Neural progenitor cell (in vitro differentiated cells): ENCODE results near the gene NUDT16L1. TPM values are rescaled to one million over a fixed set of nuclear protein-coding genes. Genes with fewer than 3 reads are reported as not detected.

Experiments used
- DNase-seq: peaks from one replicate; pipeline ENCODE4 v3.0.0-alpha.2; 2016; ENCODE audit warnings: low spot score
- H2AFZ ChIP-seq: fragments of 200-600 bp; sonication (generic); replicated peaks from 2 replicates; pipeline ENCODE4 v1.6.1; 2016; ENCODE audit warnings: antibody characterized with exemption
- H3F3A ChIP-seq: fragments of 200-600 bp; sonication (generic); 2 replicates; pipeline ENCODE4 v1.6.1; 2016; ENCODE audit warnings: antibody characterized with exemption, low read depth
- H3K27ac ChIP-seq: fragments of 200-600 bp; sonication (generic); 2 replicates; pipeline ENCODE4 v1.5.1; 2016; ENCODE audit warnings: mild to moderate bottlenecking
- H3K27me3 ChIP-seq: fragments of 200-600 bp; sonication (generic); 2 replicates; pipeline ENCODE4 v1.6.1; 2016; ENCODE audit warnings: mild to moderate bottlenecking, moderate library complexity
- H3K36me3 ChIP-seq: fragments of 200-600 bp; sonication (generic); 2 replicates; pipeline ENCODE4 v1.5.1; 2016
- H3K4me1 ChIP-seq: fragments of 200-600 bp; sonication (generic); 2 replicates; pipeline ENCODE4 v1.6.1; 2016; ENCODE audit warnings: mixed run types
- H3K4me2 ChIP-seq: fragments of 200-600 bp; sonication (generic); 2 replicates; pipeline ENCODE4 v1.6.1; 2016
- H3K4me3 ChIP-seq: fragments of 200-600 bp; sonication (generic); 2 replicates; pipeline ENCODE4 v1.5.1; 2016
- H3K79me2 ChIP-seq: fragments of 200-600 bp; sonication (generic); 2 replicates; pipeline ENCODE4 v1.6.1; 2016; ENCODE audit warnings: low read depth
- H3K9ac ChIP-seq: fragments of 200-600 bp; sonication (generic); 2 replicates; pipeline ENCODE4 v1.6.1; 2016
- H3K9me3 ChIP-seq: fragments of 200-600 bp; sonication (generic); 2 replicates; pipeline ENCODE4 v1.5.1; 2016; ENCODE audit warnings: low read depth
- H4K20me1 ChIP-seq: fragments of 200-600 bp; sonication (generic); 2 replicates; pipeline ENCODE4 v1.6.1; 2016; ENCODE audit warnings: low read depth
- H3K27ac Mint-ChIP-seq: 3 replicates; pipeline ENCODE4 v1.8.0; 2021; ENCODE audit warnings: mixed read lengths
- H3K27me3 Mint-ChIP-seq: 2 replicates; pipeline ENCODE4 v1.8.0; 2022; ENCODE audit warnings: low read depth, mild to moderate bottlenecking, inconsistent platforms, moderate library complexity, mixed read lengths; ENCODE audit not compliant: insufficient read depth
- H3K36me3 Mint-ChIP-seq: 3 replicates; pipeline ENCODE4 v1.8.0; 2021; ENCODE audit warnings: mixed read lengths
- H3K4me1 Mint-ChIP-seq: 3 replicates; pipeline ENCODE4 v1.8.0; 2021; ENCODE audit warnings: mixed read lengths
- H3K4me3 Mint-ChIP-seq: 3 replicates; pipeline ENCODE4 v1.8.0; 2021; ENCODE audit warnings: mild to moderate bottlenecking, moderate library complexity, mixed read lengths
- H3K9me3 Mint-ChIP-seq: 3 replicates; pipeline ENCODE4 v1.8.0; 2020; ENCODE audit warnings: mixed read lengths
- EZH2 ChIP-seq: fragments of 200-600 bp; sonication (generic); IDR thresholded peaks from 2 replicates; pipeline ENCODE4 v1.6.1; 2017; ENCODE audit warnings: antibody characterized with exemption, mild to moderate bottlenecking, moderate library complexity
- EZH2phosphoT487 ChIP-seq: fragments of 200-600 bp; sonication (generic); IDR thresholded peaks from 2 replicates; pipeline ENCODE4 v1.6.1; 2017; ENCODE audit warnings: antibody characterized with exemption
- total RNA-seq: library from RNA; depleted of rRNA; stranded (reverse); fragments of >200 nt; gene quantifications from 2 replicates; pipeline ENCODE4 v1.2.3, GENCODE V29; 2015; ENCODE audit warnings: low replicate concordance
- TF ChIP-seq, protein P1 (sequence below): fragments of 200-600 bp; sonication (generic); IDR thresholded peaks from 2 replicates; pipeline ENCODE4 v1.5.1; 2017; ENCODE audit warnings: antibody characterized with exemption, mild to moderate bottlenecking

Gene NUDT16L1
- total RNA-seq, 1 donor from 2014 or later, result 10.9 TPM

DNA sequence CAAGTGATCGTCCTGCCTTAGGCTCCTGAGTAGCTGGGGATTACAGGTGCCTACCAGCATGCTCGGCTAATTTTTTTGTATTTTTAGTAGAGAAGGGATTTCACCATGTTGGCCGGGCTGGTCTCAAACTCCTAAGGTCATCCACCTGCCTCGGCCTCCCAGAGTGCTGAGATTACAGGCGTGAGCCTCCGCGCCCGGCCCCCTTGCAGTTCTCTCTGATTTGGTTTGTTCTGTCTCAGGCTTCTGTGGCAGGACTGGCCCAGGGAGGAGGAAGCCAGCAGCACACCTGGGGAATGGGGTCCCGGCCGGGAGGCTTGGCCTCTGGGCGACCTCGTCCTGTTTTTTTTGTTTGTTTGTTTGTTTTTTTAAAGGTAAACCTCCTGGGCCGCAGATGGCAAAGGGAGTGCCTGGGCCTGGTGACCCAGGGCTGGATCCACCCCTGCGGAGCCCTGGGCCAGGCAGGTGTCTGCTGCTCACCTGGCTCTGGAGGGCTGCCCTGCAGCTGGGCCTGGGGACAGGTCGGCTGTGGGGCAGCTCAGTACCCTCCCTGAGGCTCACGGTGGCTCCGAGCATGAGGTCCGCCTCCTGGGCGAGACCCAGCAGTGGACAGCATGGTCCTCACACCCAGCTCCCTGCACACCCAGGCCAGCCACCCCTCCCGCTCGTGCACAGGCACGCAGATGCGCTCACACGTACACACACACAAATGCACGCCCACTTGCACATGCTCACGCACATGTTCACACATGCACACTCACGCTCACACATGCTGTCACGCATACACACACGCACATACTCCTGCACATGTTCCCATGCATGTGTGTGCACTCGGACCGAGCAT lies 3.3 kb upstream of the NUDT16L1 start:
- H3K4me3 Mint-ChIP-seq, result no peak overlapping the region
- H3K4me1 Mint-ChIP-seq, result no peaks in the 10 kb centered on the region
- peaks cover 13% of the 10 kb centered on the region for H3F3A ChIP-seq
- H3K4me1 ChIP-seq, result no peaks in the 10 kb centered on the region
- no peak overlapping the region for H3K27ac ChIP-seq
- DNase-seq, result no peak
- peaks cover 13% of the 10 kb centered on the region for H3K79me2 ChIP-seq
- peaks cover 3% of the 10 kb centered on the region for H3K27me3 Mint-ChIP-seq
- H3K4me3 ChIP-seq, result no peak overlapping the region
- TF ChIP-seq EZH2 (no peak), EZH2phosphoT487 (no peak)
- TF ChIP-seq, protein P1, sequence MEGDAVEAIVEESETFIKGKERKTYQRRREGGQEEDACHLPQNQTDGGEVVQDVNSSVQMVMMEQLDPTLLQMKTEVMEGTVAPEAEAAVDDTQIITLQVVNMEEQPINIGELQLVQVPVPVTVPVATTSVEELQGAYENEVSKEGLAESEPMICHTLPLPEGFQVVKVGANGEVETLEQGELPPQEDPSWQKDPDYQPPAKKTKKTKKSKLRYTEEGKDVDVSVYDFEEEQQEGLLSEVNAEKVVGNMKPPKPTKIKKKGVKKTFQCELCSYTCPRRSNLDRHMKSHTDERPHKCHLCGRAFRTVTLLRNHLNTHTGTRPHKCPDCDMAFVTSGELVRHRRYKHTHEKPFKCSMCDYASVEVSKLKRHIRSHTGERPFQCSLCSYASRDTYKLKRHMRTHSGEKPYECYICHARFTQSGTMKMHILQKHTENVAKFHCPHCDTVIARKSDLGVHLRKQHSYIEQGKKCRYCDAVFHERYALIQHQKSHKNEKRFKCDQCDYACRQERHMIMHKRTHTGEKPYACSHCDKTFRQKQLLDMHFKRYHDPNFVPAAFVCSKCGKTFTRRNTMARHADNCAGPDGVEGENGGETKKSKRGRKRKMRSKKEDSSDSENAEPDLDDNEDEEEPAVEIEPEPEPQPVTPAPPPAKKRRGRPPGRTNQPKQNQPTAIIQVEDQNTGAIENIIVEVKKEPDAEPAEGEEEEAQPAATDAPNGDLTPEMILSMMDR, result no peak
- no peak overlapping the region for H3K4me2 ChIP-seq
- H3K27me3 ChIP-seq, result no peaks in the 10 kb centered on the region
- H3K36me3 Mint-ChIP-seq, result peaks cover under 1% of the 10 kb centered on the region
- no peaks in the 10 kb centered on the region for H3K9me3 ChIP-seq
- H3K27ac Mint-ChIP-seq, result peak overlapping the region; percentile 81
- H3K9me3 Mint-ChIP-seq, result no peaks in the 10 kb centered on the region
- no peak overlapping the region for H2AFZ ChIP-seq
- peaks cover 13% of the 10 kb centered on the region for H4K20me1 ChIP-seq
- no peaks in the 10 kb centered on the region for H3K36me3 ChIP-seq
- no peak overlapping the region for H3K9ac ChIP-seq

DNA sequence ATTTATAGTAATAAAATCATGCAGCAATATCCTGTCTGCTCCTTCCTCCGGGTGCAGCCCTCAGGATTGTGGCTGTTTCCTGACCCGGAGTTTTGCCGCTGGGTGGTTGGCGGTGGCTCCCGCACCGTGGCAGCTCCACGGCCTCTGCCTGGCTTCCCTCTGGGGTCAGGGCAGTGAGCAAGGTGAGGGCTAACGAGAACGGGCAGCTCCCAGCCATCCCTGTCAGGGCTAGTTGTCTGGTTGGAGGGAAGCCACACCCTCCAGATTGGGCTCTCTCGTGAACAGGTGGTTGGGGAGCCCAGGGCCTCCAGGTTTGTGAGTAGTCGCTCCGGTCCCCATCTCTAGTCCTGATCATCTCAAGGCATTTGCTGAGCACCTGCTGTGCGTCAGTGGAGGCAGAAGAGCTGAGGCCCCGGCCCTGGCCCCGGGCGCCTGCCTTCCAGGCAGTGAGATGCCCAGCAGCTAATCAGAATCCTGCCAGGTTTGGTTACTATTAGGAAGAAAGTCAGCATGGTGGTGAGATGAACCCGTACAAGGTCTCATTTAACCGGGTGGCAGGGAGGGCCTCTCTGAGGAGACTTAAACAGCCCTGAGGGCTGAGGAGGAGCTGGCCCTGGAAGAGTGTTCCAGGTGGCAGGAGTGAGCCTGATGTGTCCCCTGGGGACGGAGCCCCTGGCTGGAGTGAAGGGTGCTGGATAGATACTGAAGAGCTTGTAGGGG lies 2.3 kb upstream of the NUDT16L1 start:
- no peak overlapping the region for H3K4me2 ChIP-seq
- no peaks in the 10 kb centered on the region for H3K4me1 Mint-ChIP-seq
- H3K4me3 ChIP-seq, result no peak overlapping the region
- TF ChIP-seq EZH2, result no peak
- no peak for TF ChIP-seq EZH2phosphoT487
- TF ChIP-seq, protein P1, result no peak
- no peaks in the 10 kb centered on the region for H3K36me3 ChIP-seq
- H3K36me3 Mint-ChIP-seq, result no peaks in the 10 kb centered on the region
- peak overlapping the region; percentile 60 for H3K27ac Mint-ChIP-seq
- DNase-seq, result no peak
- peaks cover 7% of the 10 kb centered on the region for H3K27me3 Mint-ChIP-seq
- peaks cover 19% of the 10 kb centered on the region for H3F3A ChIP-seq
- no peak overlapping the region for H3K27ac ChIP-seq
- peak overlapping the region; percentile 59 for H3K4me3 Mint-ChIP-seq
- peaks cover 13% of the 10 kb centered on the region for H3K79me2 ChIP-seq
- H3K9ac ChIP-seq, result no peak overlapping the region
- H3K27me3 ChIP-seq, result no peaks in the 10 kb centered on the region
- no peak overlapping the region for H2AFZ ChIP-seq
- H3K4me1 ChIP-seq, result no peaks in the 10 kb centered on the region
- no peaks in the 10 kb centered on the region for H3K9me3 ChIP-seq
- H4K20me1 ChIP-seq, result peaks cover 17% of the 10 kb centered on the region
- H3K9me3 Mint-ChIP-seq, result no peaks in the 10 kb centered on the region

DNA sequence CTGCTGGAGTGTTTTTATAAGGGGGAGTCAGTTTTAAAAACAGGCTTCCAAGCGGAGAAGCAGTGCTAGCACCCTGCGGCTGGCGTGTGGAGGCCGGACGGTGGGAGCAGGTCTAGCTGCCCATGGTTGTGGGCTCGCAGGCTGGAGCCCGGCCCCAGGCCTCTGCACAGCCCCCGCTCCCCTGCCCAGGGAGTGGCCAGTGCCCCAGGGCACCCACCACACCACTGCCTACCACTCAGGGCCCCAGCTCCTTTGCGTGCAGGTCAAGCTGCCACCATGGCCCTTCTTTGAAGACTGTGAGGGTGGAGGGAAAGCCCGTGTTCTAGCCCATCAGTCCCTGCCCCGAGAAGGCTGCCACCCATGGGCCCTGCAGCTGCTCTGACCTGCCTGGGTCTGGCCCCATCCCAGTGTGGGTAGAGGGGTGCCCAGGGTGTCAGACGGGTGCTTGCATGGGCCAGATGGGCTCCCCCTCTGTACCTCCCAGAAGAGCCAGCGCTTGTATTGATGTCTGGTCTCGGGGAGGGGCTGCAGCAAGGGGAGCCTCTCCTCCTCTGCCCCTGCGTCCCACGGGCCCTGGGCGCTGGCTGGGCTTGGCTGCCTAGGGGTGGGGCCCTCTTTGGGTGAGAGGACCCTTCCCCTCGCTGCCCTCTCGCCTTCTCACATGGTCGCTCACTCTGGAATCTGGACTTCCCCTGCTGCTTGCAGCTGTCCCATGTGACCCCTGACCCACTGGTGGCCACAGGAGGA lies 1.5 kb upstream of the NUDT16L1 start:
- no peak overlapping the region for H3K27ac ChIP-seq
- Mint-ChIP-seq H3K4me3 (peak overlapping the region; percentile 59), H3K36me3 (no peaks in the 10 kb centered on the region), H3K9me3 (no peaks in the 10 kb centered on the region), H3K4me1 (no peaks in the 10 kb centered on the region), H3K27me3 (peaks cover 7% of the 10 kb centered on the region), H3K27ac (peak overlapping the region; percentile 60)
- no peaks in the 10 kb centered on the region for H3K4me1 ChIP-seq
- no peak overlapping the region for H3K9ac ChIP-seq
- H3F3A ChIP-seq, result peaks cover 19% of the 10 kb centered on the region
- no peak overlapping the region for H3K4me2 ChIP-seq
- no peaks in the 10 kb centered on the region for H3K9me3 ChIP-seq
- H3K79me2 ChIP-seq, result peaks cover 13% of the 10 kb centered on the region
- TF ChIP-seq EZH2 (no peak), EZH2phosphoT487 (no peak)
- TF ChIP-seq, protein P1, result no peak
- DNase-seq, result no peak
- no peaks in the 10 kb centered on the region for H3K36me3 ChIP-seq
- no peak overlapping the region for H2AFZ ChIP-seq
- peaks cover 17% of the 10 kb centered on the region for H4K20me1 ChIP-seq
- no peaks in the 10 kb centered on the region for H3K27me3 ChIP-seq
- no peak overlapping the region for H3K4me3 ChIP-seq
